GM12878 (cell line): ENCODE results near the gene RIMS1. TPM values are rescaled to one million over a fixed set of nuclear protein-coding genes. Genes with fewer than 3 reads are reported as not detected.

Experiments
- ATAC-seq: fragments of 200-7000 bp; cut with Tn5 transposase; 3 replicates; pipeline ENCODE4 v1.9.1; 2020; ENCODE audit warnings: mild to moderate bottlenecking, moderate library complexity
- BruUV-seq: library from RNA; stranded (reverse); fragments of 400-500 nt; replicated peaks from 2 replicates; lab custom pipeline; 2021; lab: Mats Ljungman, UMichigan
- CTCF ChIA-PET: fragments of 300-600 bp; sonication (Branson Sonifier 250); formaldehyde crosslinking; extraction: SDS; loops from one replicate; lab custom pipeline; 2021; ENCODE audit warnings: inconsistent platforms; lab: Yijun Ruan, JAX
- POLR2A ChIA-PET: fragments of 350-600 bp; formaldehyde crosslinking; extraction: SDS; loops from one replicate; lab custom pipeline; 2021; ENCODE audit warnings: inconsistent platforms; lab: Charles Lee
- RAD21 ChIA-PET: fragments of 300-600 bp; sonication (Branson Sonifier 250); formaldehyde crosslinking; loops from one replicate; lab custom pipeline; 2023; ENCODE audit warnings: antibody characterized with exemption; ENCODE audit not compliant: unreplicated experiment; lab: Charles Lee
- SMC1A ChIA-PET: fragments of 300-600 bp; sonication (Branson Sonifier 250); formaldehyde crosslinking; loops from one replicate; lab custom pipeline; 2023; ENCODE audit not compliant: unreplicated experiment, uncharacterized antibody; lab: Charles Lee
- DNase-seq: peaks from one replicate; pipeline ENCODE4 v3.0.0-alpha.2; 2011; ENCODE audit warnings: low read depth, low spot score
- FAIRE-seq: peaks from 3 replicates; lab custom pipeline; 2011; peaks lifted over from hg19 to GRCh38; lab: Jason Lieb, UNC
- H2AFZ ChIP-seq: 2 replicates; pipeline ENCODE4 v1.6.0; 2011; ENCODE audit warnings: low read depth, low read length, control low read depth; ENCODE audit not compliant: control insufficient read depth
- H3K27ac ChIP-seq: 2 replicates; pipeline ENCODE4 v1.5.1; 2011; ENCODE audit warnings: control low read depth; ENCODE audit not compliant: control insufficient read depth, insufficient read depth
- H3K27me3 ChIP-seq, 2 experiments: replicated peaks in 1 of 2; 2 replicates each; pipeline versions ENCODE4 v1.6.0 to v1.6.1; 2011; ENCODE audit warnings: low read length in 1 of 2; ENCODE audit not compliant: control insufficient read depth in 2 of 2, insufficient read depth in 2 of 2
- H3K36me3 ChIP-seq, 2 experiments: 2 replicates each; pipeline ENCODE4 v1.5.1; 2011; ENCODE audit warnings: low read length in 1 of 2; ENCODE audit not compliant: control insufficient read depth in 2 of 2, insufficient read depth in 2 of 2
- H3K4me1 ChIP-seq: 2 replicates; pipeline ENCODE4 v1.6.1; 2011; ENCODE audit warnings: mild to moderate bottlenecking, low read length, moderate library complexity, mixed read lengths; ENCODE audit not compliant: control insufficient read depth, insufficient read depth
- H3K4me2 ChIP-seq: 2 replicates; pipeline ENCODE4 v1.6.0; 2011; ENCODE audit warnings: control low read depth; ENCODE audit not compliant: control insufficient read depth, insufficient read depth
- H3K4me3 ChIP-seq: fragments of 200-600 bp; sonication (generic); 2 replicates; pipeline ENCODE4 v1.5.1; 2016
- H3K79me2 ChIP-seq: 2 replicates; pipeline ENCODE4 v1.6.0; 2011; ENCODE audit warnings: low read length; ENCODE audit not compliant: control insufficient read depth, insufficient read depth
- H3K9ac ChIP-seq: 2 replicates; pipeline ENCODE4 v1.8.0; 2011; ENCODE audit warnings: low read length, control low read depth, mixed read lengths; ENCODE audit not compliant: control insufficient read depth, insufficient read depth
- H3K9me3 ChIP-seq: replicated peaks from 3 replicates; pipeline ENCODE4 v1.5.1; 2011; ENCODE audit warnings: mild to moderate bottlenecking, low read length; ENCODE audit not compliant: control insufficient read depth, insufficient read depth
- H4K20me1 ChIP-seq: 2 replicates; pipeline ENCODE4 v1.6.0; 2011; ENCODE audit not compliant: control insufficient read depth, insufficient read depth
- EP300 ChIP-seq, 2 experiments: fragments of 150-350 bp in 1 of 2; IDR thresholded peaks; 2 replicates each; pipeline ENCODE4 v1.6.1; 2011 to 2012; ENCODE audit warnings: low read depth in 2 of 2, low read length in 2 of 2, borderline replicate concordance in 1 of 2, improper control_type of control experiment in 1 of 2, inconsistent platforms in 1 of 2; ENCODE audit not compliant: control insufficient read depth in 1 of 2
- MEF2B ChIP-seq: fragments of 450-650 bp; IDR thresholded peaks from 2 replicates; pipeline ENCODE4 v1.6.1; 2018; ENCODE audit warnings: mild to moderate bottlenecking, moderate library complexity; ENCODE audit not compliant: partially characterized antibody, poor library complexity, severe bottlenecking
- MYB ChIP-seq: fragments of 150-350 bp; IDR thresholded peaks from 2 replicates; pipeline ENCODE4 v1.6.1; 2014; ENCODE audit warnings: mild to moderate bottlenecking, low read depth, low read length, borderline replicate concordance
- MYC ChIP-seq: IDR thresholded peaks from 2 replicates; pipeline ENCODE4 v1.6.1; 2011; ENCODE audit warnings: mild to moderate bottlenecking, low read length, moderate library complexity, inconsistent platforms; ENCODE audit not compliant: insufficient read depth, insufficient replicate concordance, insufficient read length, severe bottlenecking
- NFXL1 ChIP-seq: fragments of 450-650 bp; IDR thresholded peaks from 2 replicates; pipeline ENCODE4 v1.6.1; 2017; ENCODE audit warnings: antibody characterized with exemption, mild to moderate bottlenecking, borderline replicate concordance
- POLR2AphosphoS2 ChIP-seq: IDR thresholded peaks from 2 replicates; pipeline ENCODE4 v1.6.1; 2011; ENCODE audit warnings: low read depth, mild to moderate bottlenecking, low read length, improper control_type of control experiment, moderate library complexity
- SUPT20H ChIP-seq: IDR thresholded peaks from 2 replicates; pipeline ENCODE4 v1.6.1; 2011; ENCODE audit warnings: low read depth, mild to moderate bottlenecking, low read length, moderate library complexity, borderline replicate concordance; ENCODE audit not compliant: control insufficient read depth
- ZBTB40 ChIP-seq: fragments of 450-650 bp; IDR thresholded peaks from 2 replicates; pipeline ENCODE4 v1.6.1; 2016; ENCODE audit warnings: mild to moderate bottlenecking, moderate library complexity, borderline replicate concordance
- WGBS: methylation state at CpG from one replicate; pipeline ENCODE4 v1.1.6; 2016; ENCODE audit warnings: low lambda C conversion rate; ENCODE audit not compliant: insufficient replicate concordance, insufficient coverage; ENCODE audit errors: missing lambda C conversion rate; 5-methylcytosine and 5-hydroxymethylcytosine counted together
- in situ Hi-C: fragments of 300-500 bp; cut with MboI; formaldehyde crosslinking; loops from 9 replicates; pipeline ENCODE4 v1.14.3; 2018; ENCODE audit warnings: mixed read lengths
- intact Hi-C: fragments of 100-400 bp; cut with micrococcal nuclease; formaldehyde crosslinking; loops from one replicate; pipeline ENCODE4 v1.14.2; 2022; ENCODE audit not compliant: unreplicated experiment
- polyA plus RNA-seq, 11 experiments: library from polyadenylated mRNA; depleted of rRNA in 4 of 11; unstranded in 6 of 11; stranded (reverse) in 5 of 11; fragments of >200 nt; fragmentation: Nextera tagmentation in 4 of 11; fragmentation: Illumina TruSeq in 1 of 11; extraction: Ambion mirVana in 4 of 11; extraction: Trizol in 1 of 11; gene quantifications; 1 replicate in 1 of 11; 2 replicates in 10 of 11; pipeline versions ENCODE4 v1.2.1 to v1.2.3, GENCODE V29; 2011 to 2016; ENCODE audit warnings: inconsistent platforms in 2 of 11, missing spikeins in 2 of 11, low read depth in 1 of 11
- total RNA-seq, 4 experiments: library from RNA; depleted of rRNA in 3 of 4; stranded (reverse); fragments of >200 nt in 3 of 4; fragmentation: Illumina TruSeq in 1 of 4; extraction: Trizol in 1 of 4; gene quantifications; 2 replicates each; pipeline versions ENCODE4 v1.2.1 to v1.2.3, GENCODE V29; 2013 to 2021
- TF ChIP-seq, protein P1 (sequence below): fragments of 450-650 bp; IDR thresholded peaks from 2 replicates; pipeline ENCODE4 v1.6.1; 2016; ENCODE audit warnings: mild to moderate bottlenecking

The RIMS1 gene
- total and polyA plus RNA-seq, 10 of the 15 experiments (the other 5 are each of a cell fraction or from before 2014, with no cell fraction given) = 0.05 to 0.76 (median 0.23) TPM

DNA sequence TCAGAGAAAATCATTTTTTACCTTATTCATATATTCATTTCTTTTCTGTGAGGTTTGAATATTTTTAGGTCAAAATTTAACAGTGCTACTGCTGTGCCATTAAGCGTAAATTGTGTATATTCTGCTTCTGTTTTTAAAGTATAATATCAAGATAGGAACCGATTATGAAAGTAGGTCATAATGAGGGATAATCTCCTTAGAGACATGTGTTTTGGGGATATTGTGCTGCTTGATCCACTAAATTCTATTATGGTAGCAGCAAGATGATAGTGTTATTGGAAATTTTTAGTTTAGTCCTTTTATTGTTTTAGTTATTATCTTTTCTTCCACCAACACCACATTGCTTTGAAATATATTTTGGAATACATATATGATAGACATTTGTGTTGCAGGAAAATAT lies 244.0 kb downstream of the RIMS1 start (continued):
- TF ChIP-seq ZBTB40 (no peak), MEF2B (no peak), NFXL1 (no peak), MYB (no peak), POLR2AphosphoS2 (no peak), MYC (no peak)
- TF ChIP-seq, protein P1, sequence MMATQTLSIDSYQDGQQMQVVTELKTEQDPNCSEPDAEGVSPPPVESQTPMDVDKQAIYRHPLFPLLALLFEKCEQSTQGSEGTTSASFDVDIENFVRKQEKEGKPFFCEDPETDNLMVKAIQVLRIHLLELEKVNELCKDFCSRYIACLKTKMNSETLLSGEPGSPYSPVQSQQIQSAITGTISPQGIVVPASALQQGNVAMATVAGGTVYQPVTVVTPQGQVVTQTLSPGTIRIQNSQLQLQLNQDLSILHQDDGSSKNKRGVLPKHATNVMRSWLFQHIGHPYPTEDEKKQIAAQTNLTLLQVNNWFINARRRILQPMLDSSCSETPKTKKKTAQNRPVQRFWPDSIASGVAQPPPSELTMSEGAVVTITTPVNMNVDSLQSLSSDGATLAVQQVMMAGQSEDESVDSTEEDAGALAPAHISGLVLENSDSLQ = no peak

GRCh38 chr6:72132427-72132826 lies 246.1 kb downstream of the RIMS1 start:
- Histone ChIP-seq H3K4me1 (no peaks in the 10 kb centered on the region), H3K27ac (no peak overlapping the region), H3K36me3 (no peaks in the 10 kb centered on the region), H3K9ac (no peak overlapping the region), H3K9me3 (no peaks in the 10 kb centered on the region), H3K4me3 (no peak overlapping the region), H3K4me2 (no peak overlapping the region), H3K27me3 (no peaks in the 10 kb centered on the region), H4K20me1 (no peaks in the 10 kb centered on the region), H3K79me2 (no peaks in the 10 kb centered on the region), H2AFZ (no peak overlapping the region)
- ChIA-PET POLR2A (interaction anchor here (0.7 kb wide), 1 partner anchor 7 kb away, joined by 3 read pairs; no protein-coding TSS in a partner anchor), RAD21 (no interaction called here), CTCF (no interaction called here), SMC1A (no interaction called here)
- intact Hi-C loops (no loop called here), in situ Hi-C loops (no loop called here)
- ATAC-seq (peak; percentile 64), FAIRE-seq (no peak), DNase-seq (no peak)
- 0% methylated on average over 1 of the region's 1 CpG for WGBS
- TF ChIP-seq EP300 (IDR thresholded peaks at IDR 0.05; ENCODE audit: borderline replicate concordance in 1 of 2, control insufficient read depth in 1 of 2, low read depth in 2 of 2, low read length in 2 of 2) (peak in 1 of 2 experiments; percentile 30; a peak in 1 of 4 replicates), SUPT20H (no peak)
- BruUV-seq = no TSS peak
